Stimulated activated naive CD8-positive, alpha-beta T cell treated with anti-CD3 and anti-CD28 coated beads, Interleukin-15, Interleukin-2, amounts not matched to agents 100 U/mL and 50 U/mL, for 24 hours (primary cell): ENCODE measurements around the gene CEACAM18.

Experiments
- ATAC-seq: fragments of 150-1000 bp; cut with Tn5 transposase; one replicate; pipeline ENCODE4 v1.10.0; 2021
- DNase-seq: peaks from one replicate; pipeline ENCODE4 v3.0.0; 2021

CEACAM18 gene

DNA sequence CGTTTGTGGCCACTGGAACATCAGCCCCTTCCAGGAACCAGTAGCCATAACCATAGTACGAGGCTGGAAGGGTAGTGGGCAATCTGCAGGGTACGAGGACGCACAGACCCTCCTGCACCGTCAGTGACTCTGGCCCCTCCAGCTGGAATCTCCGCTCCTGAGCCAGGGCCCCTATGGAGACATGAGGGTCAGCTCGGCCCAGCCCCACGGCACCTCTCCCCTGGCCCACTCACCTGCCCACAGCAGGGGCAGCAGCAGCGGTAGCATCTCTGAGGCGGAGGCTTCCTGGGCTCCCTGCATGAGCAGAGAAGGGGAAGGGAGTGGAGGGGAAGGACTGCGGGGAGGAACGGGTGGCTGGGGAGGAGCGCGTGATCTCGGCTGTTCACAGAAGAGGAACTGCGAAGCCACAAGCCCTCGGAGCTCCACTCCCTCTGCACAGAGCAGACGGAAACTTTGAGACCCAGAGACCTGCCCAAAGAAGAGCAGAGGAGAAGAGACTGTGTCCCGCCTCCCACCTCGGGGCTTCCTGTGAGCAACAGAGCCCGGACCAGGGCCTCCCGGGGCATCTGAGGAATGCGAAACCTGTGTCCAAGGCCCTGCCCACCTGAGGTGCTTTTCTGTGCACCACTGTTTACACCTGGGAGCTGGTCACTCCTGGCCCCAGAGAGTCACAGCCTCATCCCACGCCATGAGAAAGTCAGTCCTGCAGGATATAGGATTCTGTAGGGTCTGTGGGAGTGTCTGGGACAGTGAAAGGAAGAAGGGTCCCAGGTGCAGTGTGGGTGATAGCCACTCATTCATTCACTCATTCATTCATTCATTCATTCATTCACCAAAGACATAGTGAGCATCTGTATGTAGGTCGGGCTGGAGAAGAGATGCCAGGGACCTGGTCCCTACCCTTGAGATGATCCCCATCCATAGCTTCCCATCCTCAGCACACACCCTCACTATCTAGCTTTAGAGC, 53.3 kb downstream of the CEACAM18 start, which contains the start of gene SIGLEC6:
Gene SIGLEC6 (minus strand): TSS at position 322 of the 967 bp plus-strand sequence. CDS start 22 bp downstream, at position 300.
- ATAC-seq: peak; percentile 86
- peak; percentile 42 for DNase-seq

DNA sequence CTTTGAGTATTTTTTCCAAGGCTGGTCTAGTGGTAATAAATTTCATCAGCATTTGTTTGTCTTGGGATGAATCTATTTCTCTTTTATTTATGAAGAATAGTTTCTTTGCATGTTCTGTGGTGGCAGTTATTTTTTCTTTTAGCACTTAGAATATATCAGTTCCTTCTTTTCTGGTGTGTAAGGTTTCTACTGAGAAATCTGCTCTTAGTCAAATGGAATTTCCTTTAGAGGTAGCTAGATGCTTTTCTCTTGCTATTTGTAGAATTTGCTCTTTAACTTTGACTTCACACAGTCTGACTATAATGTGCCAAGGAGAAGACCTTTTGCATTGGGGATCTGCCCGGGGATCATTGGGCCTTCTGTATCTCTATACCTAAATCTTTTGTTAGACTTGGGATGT, 57.2 kb downstream of the CEACAM18 start:
- ATAC-seq (no peak), DNase-seq (no peak)

DNA sequence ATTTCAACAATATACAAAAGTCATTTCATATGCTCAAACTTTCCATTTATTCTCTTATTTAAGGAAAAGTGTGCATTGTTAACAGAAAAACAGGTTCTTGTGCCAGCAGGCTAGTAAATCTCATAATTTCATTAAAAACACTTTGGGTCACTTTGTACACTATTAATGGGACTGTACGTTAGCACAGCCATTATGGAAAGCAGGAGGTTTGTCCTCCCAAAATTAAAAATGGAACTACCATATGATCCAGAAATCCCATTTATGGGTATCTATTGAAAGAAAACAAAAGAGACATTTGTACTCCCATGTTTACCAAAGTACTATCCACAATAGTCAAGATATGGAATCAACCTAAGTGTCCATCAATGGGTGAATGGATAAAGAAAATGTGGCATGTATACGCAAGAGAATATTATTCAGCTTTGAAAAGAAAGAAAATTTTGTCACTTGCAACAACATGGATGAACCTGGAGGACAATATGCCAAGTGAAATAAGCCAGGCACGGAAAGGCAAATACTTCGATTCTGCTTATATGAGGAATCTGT, 61.6 kb downstream of the CEACAM18 start:
- no peak for ATAC-seq

More for the DNA sequence above, 61.6 kb downstream of the CEACAM18 start:
- no peak for DNase-seq
